ENCODE data around the gene CLIP1. TPM values are rescaled to one million over a fixed set of nuclear protein-coding genes. Genes with fewer than 3 reads are reported as not detected.
A peak's percentile ranks its signal among the peaks of the same experiment; 100 is the strongest.

CLIP1 gene
- total and polyA plus RNA-seq, 2 of the 13 experiments (the other 11 are each of a cell fraction or from before 2014, with no cell fraction given): 28.9 to 43.7 TPM

GRCh38 chr12:122423258-122424165 lies 1.0 kb upstream of the CLIP1 start (continued):
- TF ChIP-seq WIZ (CRISPR knock-in tag; IDR thresholded peaks at IDR 0.05): no peak
- peak; percentile 37; the same call in 1 of the 2 replicates for TF ChIP-seq NR2C2 (CRISPR knock-in tag; IDR thresholded peaks at IDR 0.05; ENCODE audit: borderline replicate concordance)
- TF ChIP-seq BCL3 (CRISPR knock-in tag; IDR thresholded peaks at IDR 0.05): no peak
- TF ChIP-seq ZNF124 (CRISPR knock-in tag; IDR thresholded peaks at IDR 0.05): 0 out of 2 replicates have a peak, but pooled peaks have one; percentile 40
- no peak for TF ChIP-seq ZNF788 (CRISPR knock-in tag; IDR thresholded peaks at IDR 0.05; ENCODE audit: borderline replicate concordance)
- TF ChIP-seq TEF (CRISPR knock-in tag; IDR thresholded peaks at IDR 0.05): no peak
- 0 out of 2 replicates have a peak, but pooled peaks have one; percentile 65 for TF ChIP-seq ZNF430 (CRISPR knock-in tag; IDR thresholded peaks at IDR 0.05)
- TF ChIP-seq ZNF556 (CRISPR knock-in tag; IDR thresholded peaks at IDR 0.05; ENCODE audit: borderline replicate concordance): no peak
- TF ChIP-seq ATF2 (CRISPR knock-in tag; IDR thresholded peaks at IDR 0.05): 0 out of 2 replicates have a peak, but pooled peaks have one; percentile 11
- peak; percentile 13; the same call in 1 of the 2 replicates for TF ChIP-seq TAF1 (CRISPR knock-in tag; IDR thresholded peaks at IDR 0.05)
- TF ChIP-seq ZNF703 (CRISPR knock-in tag; IDR thresholded peaks at IDR 0.05; ENCODE audit: borderline replicate concordance): no peak
- TF ChIP-seq EP300 (IDR thresholded peaks at IDR 0.05; ENCODE audit: low read depth in 2 of 2, low read length in 2 of 2): no peak
- TF ChIP-seq EP300 (CRISPR knock-in tag; IDR thresholded peaks at IDR 0.05; ENCODE audit: borderline replicate concordance): peak; percentile 6; the same call in 1 of the 2 replicates
- TF ChIP-seq ZBTB42 (CRISPR knock-in tag; IDR thresholded peaks at IDR 0.05): no peak
- TF ChIP-seq NR2F1 (CRISPR knock-in tag; IDR thresholded peaks at IDR 0.05): peak in 1 of 2 experiments; percentile 59; a peak in 2 of 4 replicates
- TF ChIP-seq ZNF687 (CRISPR knock-in tag; IDR thresholded peaks at IDR 0.05): peak; percentile 48; the same call in 1 of the 2 replicates
- TF ChIP-seq ZNF232 (CRISPR knock-in tag; IDR thresholded peaks at IDR 0.05; ENCODE audit: borderline replicate concordance): no peak
- no peak for TF ChIP-seq ISX (CRISPR knock-in tag; conservative IDR thresholded peaks at IDR 0.05)
- no peak for TF ChIP-seq ZNF546 (CRISPR knock-in tag; conservative IDR thresholded peaks at IDR 0.05)
- TF ChIP-seq ZNF343 (CRISPR knock-in tag; IDR thresholded peaks at IDR 0.05): peak; percentile 59; the same call in 1 of the 2 replicates
- peak; percentile 31 to 43; a peak in 1 of 4 replicates for TF ChIP-seq POLR2A (IDR thresholded peaks at IDR 0.05; ENCODE audit: insufficient read depth in 1 of 2, low read depth in 2 of 2, low read length in 2 of 2)
